GM04503 (cell line): ENCODE data around the gene IL1RL2.

Source experiments
- DNase-seq: peaks from one replicate; pipeline ENCODE4 v3.0.0-alpha.2; 2012; ENCODE audit warnings: low read depth

IL1RL2 gene

DNA sequence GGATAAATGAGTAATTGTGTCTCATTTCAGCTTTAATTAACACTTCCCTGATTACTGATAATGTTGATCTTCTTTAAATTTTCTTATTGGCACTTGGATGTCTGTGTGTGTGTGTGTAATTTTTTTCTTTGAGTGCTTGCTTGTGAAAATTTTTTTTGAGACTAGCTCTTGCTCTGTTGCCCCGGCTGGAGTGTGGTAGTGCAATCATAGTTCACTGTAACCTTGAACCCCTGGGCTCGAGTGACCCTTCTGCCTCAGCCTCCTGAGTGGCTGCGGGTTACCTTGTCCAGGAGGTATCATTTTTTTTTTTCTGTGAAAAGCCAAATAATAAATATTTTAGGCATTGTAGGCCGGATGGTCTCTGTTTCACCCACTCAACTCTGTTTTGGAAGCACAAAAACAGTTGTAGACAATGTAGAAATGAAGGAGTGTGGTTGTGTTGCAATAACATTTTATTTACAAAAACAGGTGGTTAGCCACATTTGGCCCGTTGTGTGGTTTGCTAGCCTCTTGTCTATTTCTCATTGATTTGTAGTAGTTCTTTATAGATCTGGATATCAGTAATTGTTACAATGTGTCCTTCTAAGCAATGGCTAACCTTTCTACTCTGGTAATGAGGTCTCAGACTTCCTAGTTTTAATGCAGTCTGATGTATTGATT is 7.9 kb downstream of the IL1RL2 start:
- no peak for DNase-seq

DNA sequence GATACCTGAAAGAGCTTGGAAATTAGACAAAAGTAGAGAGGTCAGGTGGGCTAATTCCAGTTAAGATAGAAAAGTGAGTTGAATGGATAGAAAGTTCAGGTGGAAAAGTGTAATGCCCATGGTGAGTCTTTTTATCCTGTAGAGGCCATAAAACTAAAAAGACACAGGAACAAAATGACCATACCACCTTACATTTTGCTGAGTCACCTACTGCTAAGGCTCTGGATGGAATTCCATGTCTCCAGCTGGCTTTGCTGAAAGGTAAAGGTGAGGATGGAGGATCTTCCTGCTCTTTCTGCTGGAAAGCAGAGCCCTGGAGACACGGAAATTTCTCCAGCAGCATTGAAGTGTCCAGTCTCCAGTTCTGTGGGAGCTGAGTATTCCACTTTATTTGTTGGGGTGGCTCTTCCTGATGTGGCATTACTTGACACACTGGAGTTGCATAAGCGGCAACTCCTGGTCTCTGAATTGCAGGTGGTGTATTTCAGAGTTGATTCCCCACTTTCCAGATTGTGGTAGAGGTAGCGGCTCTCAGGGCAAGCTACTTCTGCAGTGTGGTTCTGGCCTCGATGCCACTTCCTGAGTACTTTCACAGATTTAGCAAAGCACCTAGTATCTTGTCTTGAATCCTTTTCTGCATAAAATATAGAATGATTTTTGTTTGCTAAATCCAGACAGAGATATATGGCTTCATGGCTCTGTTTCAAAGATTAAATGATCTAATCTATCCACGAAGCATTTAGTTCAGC is 10.7 kb downstream of the IL1RL2 start:
- no peak for DNase-seq

DNA sequence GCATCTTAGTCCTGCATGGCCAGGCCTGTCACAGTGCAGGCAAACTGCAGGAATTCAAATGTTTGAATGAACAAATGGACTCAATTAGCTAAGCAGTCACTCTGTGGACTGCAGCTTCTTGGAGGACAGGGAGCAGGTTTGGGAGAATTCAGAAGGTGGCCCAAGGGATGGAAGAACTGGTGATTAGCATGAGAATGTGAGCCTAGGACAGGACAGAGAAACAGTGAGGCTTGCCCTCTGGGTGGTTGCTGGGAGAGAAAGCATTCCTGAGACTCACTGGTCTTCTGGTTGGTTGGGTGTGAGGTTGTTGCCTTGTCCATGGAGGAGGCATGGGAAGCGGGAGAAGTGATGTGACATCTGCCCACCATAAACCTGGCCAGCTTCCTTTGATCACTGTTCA is 13.7 kb downstream of the IL1RL2 start:
- no peak for DNase-seq

DNA sequence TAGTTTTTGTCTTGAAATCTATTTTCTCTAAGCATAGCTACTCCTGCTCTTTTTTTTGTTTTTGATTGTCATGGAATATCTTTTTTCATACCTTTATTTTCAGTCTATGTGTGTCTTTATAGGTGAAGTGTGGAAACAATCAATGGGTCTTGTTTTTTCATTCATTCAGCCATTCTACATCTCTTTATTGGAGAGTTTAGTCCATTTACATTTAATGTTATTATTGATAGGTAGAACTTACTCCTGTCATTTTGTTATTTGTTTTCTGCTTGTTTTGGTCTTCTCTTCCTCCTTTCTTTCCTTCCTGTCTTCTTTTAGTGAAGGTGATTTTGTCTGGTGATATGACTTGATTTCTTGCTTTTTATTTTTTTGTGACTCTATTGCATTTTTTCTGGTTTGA is 17.8 kb downstream of the IL1RL2 start:
- DNase-seq, result no peak

DNA sequence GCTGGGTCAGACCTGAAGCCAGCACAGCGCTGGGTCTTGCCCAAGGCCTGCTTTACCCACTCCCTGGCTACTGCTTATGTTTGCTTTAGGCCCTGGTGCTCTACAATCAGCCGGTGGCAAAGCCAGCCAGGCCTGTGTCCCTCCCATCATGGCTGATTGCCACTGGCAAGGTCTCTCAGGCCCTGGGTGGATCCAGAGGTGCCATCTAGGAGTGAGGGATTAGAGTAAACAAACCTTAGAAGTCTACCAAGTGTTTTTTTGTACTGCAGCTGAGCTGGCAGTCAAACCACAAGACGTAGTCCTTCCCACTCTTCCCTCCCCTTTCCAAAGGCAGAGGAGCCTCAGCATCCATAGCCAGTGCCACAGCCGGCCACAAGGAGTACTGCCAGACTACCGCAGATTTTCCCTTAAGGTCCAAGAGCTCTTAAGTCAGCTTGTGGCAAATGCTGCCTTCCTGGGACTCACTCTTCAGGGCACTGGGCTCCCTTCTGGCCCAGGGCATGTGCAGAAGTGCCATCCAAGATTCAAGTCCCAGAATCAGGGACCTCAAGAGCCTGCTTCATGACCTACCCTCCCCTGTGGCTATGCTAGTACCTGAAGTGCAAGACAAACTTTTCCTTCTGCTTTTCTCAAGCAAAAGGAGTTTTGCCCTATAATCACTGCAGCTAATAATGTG is 20.0 kb downstream of the IL1RL2 start:
- no peak for DNase-seq

DNA sequence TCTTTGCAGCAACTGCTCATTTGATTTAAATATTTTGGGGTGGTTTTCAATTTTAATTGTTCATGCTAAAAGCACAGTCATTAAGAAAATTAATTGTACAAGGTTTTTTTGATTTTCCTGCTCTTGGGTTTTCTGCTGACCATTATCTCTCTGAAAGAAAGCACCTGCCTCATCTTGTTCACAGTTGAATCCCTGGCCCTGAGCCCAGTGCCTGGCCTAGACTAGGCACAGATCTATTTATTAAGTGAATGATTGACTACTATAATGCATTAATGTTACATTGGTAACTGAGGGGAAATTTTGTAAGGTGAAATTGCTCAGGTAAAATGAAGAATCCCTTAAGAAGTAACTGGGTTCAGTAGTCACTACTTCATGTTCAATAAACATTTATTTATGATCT is 22.0 kb downstream of the IL1RL2 start:
- DNase-seq, result no peak

DNA sequence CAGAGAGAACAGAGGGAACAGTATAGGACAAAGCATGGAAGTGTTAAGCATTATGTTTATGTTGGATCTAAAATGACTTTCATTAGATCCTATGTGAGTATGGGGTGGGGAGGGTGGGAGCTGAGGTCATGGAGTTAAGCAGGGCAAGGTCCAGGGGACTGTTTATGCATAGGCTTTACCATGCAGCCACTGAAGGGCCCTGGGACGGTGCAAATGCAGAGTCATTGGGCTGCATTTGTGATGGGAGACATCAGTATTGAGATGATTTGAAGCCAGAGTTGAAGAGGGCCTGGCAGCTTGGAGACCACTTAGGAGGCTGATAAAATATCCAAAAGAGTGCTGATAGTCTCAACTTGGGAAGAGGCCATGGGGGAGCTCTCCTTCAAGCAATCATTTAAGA is 22.7 kb downstream of the IL1RL2 start:
- DNase-seq, result no peak

DNA sequence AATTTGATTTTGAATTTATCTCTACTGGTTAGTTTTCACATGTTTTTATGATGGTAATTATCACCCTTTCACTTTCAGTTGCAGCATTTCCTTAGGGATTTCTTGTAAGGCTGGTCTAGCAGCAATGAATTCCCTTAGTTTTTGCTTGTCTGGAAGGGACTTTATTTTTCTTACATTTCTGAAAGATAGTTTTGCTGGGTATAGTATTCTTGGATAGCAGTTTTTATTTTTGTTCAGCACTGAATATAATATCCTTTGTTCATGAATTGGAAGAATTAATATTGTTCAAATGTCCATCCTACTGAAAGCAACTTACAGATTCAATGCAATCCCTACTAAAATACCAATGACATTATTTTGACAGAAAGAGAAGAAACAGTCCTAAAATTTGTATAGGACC is 30.2 kb downstream of the IL1RL2 start:
- no peak for DNase-seq

DNA sequence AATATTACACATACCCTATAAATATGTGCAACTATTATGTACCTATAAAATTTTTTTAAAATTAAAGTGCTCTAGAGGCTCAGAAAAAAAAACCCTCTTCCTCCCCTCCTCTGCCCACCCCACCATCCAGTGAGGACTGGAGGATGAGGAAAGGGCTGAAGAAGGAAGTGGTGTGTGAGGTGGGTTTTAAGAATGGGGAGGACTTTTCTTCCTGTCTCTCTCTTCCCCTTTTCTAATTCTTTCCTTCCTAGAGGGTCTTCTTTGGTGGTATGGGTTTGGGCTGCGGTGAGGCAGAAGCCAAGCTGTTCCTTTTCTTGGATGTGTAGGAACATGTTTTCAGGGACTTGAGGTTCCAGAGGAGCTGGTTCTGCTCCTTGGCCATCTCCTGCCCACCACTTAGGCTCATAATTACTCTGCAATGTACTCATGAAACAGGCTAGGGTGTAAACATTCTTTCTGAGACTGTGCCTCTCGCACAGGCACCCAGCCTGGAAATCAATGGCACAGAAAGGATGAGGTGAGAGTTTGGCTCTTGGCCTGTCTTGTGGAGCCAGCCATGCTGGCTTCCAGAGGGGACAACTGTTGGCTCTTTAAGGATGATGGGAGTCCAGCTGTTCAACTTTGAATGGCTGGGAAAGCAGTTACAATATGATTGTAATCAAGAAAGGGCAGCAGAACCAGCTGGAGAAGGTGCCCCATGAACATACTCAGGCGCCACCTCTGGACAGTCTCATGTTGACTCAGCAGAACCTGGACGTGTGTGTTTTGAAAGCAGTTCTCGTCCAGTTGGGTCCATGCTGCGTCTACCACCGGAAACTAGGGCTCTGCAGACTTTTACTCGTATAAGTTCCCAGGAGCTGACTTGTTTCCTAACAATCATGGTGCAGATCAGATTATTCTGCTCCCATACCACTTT is 38.3 kb downstream of the IL1RL2 start:
- no peak for DNase-seq

DNA sequence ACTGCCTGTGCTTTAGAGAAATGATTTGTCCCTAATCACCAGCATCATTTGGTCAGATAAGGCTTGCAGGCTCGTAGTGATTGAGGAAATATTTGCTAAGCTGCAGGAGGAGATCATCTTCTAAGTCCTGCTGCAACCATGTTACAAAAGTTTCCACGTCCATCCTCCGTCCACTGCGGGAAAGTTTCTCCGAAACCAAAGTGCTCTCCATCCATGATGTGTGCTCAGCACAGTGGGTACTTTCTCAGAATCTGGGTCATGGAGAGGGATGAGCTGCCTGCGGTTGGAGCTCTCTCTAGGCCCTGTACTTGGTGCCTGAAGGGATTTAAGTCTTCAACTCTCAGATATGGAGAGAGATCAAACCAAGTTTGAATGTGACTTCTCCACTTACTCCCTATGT is 39.3 kb downstream of the IL1RL2 start:
- DNase-seq, result no peak

DNA sequence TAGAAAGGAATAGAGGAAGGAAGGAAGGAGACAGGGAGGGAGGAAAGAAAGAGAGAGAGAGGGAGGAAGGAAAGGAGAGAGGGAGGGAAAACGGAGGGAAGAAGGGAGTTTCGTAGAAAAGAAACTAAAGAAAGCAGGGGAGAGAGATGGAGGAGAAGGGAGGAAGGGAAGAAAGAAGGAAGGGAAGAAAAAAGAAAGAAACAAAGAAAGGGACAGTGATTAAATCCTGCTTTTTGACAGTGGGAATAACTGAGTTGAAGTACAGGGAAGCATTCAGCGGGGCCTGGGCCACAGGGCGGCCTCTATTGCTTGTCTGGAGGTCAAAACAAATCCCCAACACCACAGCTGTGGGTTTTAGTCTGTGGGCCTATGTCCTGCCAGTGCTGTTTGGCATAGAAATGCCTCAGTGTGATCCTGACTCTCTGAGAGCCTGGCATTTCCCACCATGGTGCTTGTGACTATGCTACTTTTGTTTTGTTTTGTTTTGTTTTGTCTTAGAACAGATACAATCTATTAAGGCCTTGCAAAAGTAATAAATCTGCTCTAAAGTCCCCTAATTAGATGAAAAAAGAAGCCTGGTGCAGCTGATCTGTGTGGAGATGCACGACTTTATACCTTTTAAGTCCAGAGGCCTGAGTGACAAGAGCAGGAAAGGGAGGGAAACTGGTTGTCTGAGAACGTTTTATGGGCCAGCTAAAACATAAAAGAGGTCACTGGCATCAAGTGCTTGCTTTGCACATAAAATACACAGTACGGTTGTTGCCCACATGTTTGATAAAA is 40.0 kb downstream of the IL1RL2 start:
- peak; percentile 19 for DNase-seq

DNA sequence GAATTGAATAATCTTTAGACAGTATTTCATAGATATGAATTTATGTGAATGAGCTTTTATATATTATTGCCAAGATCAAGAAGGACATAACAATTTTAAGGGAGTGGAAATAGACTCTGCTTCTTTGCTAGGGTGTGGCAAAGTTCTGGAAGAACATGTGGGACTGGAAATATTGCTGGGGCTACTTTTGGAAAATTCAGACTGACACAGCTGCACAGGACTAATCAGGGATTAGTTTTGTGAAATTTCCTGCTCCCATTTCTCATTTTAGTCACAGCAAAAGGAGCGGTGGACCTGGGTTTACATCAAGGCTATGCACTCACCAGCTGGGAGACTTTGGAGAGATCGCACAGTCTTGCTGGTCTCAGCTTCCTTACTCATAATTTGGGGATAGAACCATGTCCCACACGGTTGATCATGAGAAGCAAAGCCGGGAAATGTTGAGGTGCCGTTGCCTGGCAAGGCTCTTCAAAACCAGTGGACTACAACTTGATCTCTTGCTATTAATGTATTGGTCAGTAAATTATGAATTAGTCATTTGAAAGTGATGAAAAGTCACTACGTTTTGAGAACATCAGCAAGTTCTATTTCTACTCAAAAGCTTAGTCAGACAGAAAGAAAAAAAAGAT is 42.4 kb downstream of the IL1RL2 start:
- peak; percentile 23 for DNase-seq

DNA sequence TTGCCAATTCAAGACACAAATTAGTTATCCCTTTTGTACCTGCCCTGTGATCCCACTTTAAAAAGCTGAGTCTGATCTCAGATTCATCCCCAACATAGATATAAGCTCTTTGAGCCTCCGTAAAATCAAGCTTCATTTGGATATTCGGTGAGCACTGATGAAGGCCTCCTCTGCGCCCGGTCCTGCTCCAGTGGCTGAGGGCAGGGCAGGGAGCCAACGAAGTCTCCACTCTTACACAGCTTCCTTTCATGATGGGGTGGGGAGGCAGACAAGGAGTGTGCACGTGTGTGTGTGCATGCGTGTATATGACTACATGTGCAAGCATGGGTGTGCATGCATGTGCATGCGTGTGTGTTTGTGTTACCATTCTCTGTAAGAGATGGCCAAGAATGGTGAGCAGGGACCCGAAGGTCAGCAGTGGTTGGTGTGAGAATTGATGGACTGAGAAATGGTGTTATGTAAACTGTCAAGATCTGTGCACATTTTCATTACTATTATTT is 43.6 kb downstream of the IL1RL2 start:
- DNase-seq, result no peak

DNA sequence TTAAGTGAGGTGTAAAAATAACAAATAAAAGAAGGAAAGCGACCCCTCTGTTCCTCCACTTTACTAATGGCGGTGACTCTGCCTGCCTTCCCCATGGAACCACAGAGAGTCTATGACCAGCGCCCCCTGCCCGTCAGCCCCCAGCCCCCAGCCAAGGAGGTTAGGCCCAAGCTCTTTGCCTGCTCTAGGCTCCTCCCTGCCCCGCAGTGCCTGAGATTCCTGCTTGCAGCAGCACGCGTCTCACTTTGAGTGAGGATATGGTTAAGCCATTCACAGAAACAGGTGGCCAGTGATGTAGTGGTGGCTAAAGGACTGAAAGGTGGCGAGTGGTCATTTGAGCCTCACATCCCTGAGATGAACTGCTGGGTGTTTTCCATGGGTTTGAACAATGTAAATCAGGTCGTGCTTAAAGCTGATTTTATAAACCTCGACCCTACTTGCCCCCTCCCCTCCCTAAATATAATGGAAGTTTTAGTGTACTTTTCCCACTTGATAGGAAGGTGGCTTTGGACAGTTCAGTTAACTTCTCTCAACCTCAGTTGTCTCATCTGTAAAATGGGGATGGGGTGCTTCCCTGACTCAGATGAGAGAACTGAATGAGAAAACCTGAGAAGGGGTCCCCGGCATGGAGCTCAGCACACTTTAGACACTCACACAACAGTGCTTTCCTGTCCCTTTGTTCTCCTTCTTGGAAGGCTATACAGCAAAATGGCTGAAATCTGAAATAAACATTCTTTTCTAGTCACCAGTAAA is 46.5 kb downstream of the IL1RL2 start:
- DNase-seq, result no peak

DNA sequence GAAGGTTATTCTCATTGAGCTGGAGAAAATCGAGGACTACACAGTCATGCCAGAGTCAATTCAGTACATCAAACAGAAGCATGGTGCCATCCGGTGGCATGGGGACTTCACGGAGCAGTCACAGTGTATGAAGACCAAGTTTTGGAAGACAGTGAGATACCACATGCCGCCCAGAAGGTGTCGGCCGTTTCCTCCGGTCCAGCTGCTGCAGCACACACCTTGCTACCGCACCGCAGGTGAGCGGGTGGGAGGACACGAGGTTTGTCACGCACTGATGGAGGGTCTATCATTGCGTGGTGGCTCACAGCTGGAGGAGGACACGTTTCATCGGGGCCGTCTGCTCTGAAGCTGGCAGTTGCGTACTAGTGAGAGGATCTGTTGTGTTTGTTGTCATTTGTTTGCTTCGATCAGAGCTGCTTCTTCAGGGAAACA is 48.2 kb downstream of the IL1RL2 start:
- DNase-seq, result no peak

DNA sequence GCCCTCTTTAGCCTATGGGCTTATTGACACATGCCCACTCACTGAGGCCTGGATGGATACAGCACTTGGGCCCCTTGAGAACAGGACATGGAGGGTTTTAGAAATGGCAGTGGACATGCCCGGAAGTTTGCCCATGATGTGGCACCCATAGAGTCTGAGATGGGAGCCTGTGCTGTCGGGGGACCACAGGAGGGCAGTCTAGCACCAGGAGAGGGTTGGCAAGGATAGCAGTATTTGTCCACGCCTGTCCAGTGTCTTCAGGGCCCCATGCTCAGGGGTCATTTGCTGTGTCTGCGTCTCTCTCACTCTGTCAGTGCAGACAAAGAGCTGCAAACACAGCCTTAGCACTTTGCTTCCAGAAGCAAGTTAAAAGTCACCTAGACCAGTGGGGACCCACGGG is 48.7 kb downstream of the IL1RL2 start:
- no peak for DNase-seq

DNA sequence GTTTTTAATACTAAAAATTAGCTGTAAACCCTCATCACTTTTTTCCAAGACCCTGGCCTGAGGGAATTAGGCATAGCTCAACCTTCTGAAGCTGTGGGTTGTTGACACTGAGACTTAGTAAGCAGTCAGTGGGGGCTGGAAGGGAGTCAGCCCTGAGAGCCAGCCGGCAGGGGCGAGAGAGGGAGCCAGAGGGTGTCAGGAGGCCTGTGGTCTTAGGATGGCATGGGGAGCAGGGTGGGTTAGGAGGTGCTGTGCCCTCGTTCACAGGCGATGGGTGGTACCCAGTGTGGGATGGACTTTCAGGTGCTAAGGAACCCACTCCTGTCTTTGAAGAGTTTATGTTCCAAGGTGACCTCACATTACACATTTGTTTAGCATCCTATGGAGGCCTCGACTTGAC is 49.3 kb downstream of the IL1RL2 start:
- DNase-seq, result no peak

DNA sequence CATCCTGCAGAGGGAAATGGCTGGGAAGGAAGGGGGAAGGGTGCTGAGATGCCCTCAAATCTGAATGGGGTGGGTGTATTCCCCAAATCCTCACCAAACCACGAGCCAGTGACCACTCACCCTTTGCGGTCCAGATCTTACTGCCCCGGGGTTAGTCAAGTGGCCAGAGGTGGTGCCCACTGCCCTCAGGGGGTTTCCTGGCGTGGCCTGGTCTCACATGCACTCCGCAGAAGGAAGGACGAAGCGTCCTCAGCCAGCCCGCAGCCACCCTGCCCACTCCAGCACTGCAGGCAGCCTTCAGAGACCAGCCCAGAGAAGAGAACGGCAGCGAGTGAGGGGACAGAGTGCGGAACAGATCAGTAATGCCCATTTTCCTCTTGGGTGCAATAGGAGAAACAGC is 50.4 kb downstream of the IL1RL2 start:
- no peak for DNase-seq

DNA sequence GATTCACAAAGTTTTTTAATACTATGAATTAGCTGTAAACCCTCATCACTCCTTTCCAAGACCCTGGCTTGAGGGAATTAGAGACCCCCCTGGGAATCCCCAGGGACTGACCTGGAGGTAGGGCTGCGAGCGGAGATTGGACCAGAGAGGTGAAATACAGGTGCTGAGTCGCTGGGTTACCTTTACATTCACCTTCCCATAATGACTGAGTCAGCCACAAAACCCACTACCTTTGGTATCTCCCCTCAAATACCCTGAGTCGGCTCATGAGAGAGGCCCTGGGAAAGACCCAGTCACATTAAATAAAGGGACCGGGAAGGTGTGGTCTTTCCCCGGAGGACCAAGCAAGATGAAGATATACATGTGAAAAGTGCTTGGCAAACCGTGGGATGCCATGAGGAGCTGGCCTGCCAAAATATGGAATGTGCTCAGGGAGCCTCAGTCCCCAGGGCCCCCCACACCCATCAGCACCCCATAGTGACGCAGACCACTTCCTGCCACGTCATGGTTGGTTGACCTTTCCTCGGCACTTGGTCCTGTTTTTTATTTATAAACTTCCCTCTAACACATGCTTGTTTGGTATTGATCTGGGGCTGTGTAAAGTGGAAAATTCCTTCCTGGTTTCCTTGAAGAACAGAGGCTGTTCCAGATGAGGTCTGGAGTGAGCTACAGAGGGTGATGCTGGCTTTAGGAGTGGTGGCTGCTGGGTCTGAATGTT is 51.4 kb downstream of the IL1RL2 start:
- DNase-seq, result no peak
